Stimulated activated CD8-positive, alpha-beta memory T cell treated with anti-CD3 and anti-CD28 coated beads, Interleukin-15, amount 100 ng/mL, for 48 hours (primary cell): ENCODE data around the gene PTCH2.

Source experiments
- DNase-seq, 2 donors: peaks; one replicate each; pipeline ENCODE4 v3.0.0-alpha.2; 2020; ENCODE audit warnings: low read depth in 2 of 2

Gene PTCH2

GRCh38 chr1:44842862-44843655 lies at the start of gene PTCH2:
PTCH2 (minus strand) TSS chr1:44843253; CDS start chr1:44842932, 321 bp downstream.
- peak in 1 of 2 donors; percentile 25 for DNase-seq

GRCh38 chr1:44890007-44890406 lies 47.0 kb upstream of the PTCH2 start:
- DNase-seq, result no peak

- DNase-seq, result no peak
Observed at GRCh38 chr1:44885406-44885805, 42.4 kb upstream of the PTCH2 start.

GRCh38 chr1:44884746-44885145 lies 41.7 kb upstream of the PTCH2 start:
- DNase-seq, result no peak

- no peak for DNase-seq
Observed at GRCh38 chr1:44881011-44881632, 38.1 kb upstream of the PTCH2 start.

- DNase-seq, result no peak
Observed at GRCh38 chr1:44874155-44874554, 31.1 kb upstream of the PTCH2 start.

- no peak for DNase-seq
Observed at GRCh38 chr1:44870096-44870495, 27.0 kb upstream of the PTCH2 start.

GRCh38 chr1:44867801-44868200 lies 24.7 kb upstream of the PTCH2 start:
- no peak for DNase-seq

- no peak for DNase-seq
Observed at GRCh38 chr1:44862829-44863401, 19.9 kb upstream of the PTCH2 start.

GRCh38 chr1:44860891-44861425 lies 17.9 kb upstream of the PTCH2 start:
- DNase-seq, result no peak

GRCh38 chr1:44860331-44860730 lies 17.3 kb upstream of the PTCH2 start:
- DNase-seq, result no peak

GRCh38 chr1:44857446-44857845 lies 14.4 kb upstream of the PTCH2 start:
- no peak for DNase-seq

GRCh38 chr1:44855742-44856141 lies 12.7 kb upstream of the PTCH2 start:
- no peak for DNase-seq

GRCh38 chr1:44854970-44855369 lies 11.9 kb upstream of the PTCH2 start:
- DNase-seq, result no peak

GRCh38 chr1:44853201-44853600 lies 10.1 kb upstream of the PTCH2 start:
- DNase-seq, result no peak

GRCh38 chr1:44851308-44851707 lies 8.3 kb upstream of the PTCH2 start:
- no peak for DNase-seq

- DNase-seq, result no peak
Observed at GRCh38 chr1:44849575-44850132, 6.6 kb upstream of the PTCH2 start.

GRCh38 chr1:44848456-44849181 lies 5.6 kb upstream of the PTCH2 start:
- no peak for DNase-seq

GRCh38 chr1:44847845-44848244 lies 4.8 kb upstream of the PTCH2 start:
- no peak for DNase-seq

- no peak for DNase-seq
Observed at GRCh38 chr1:44846985-44847384, 3.9 kb upstream of the PTCH2 start.

- no peak for DNase-seq
Observed at GRCh38 chr1:44842486-44842861, 579 bp downstream of the PTCH2 start.

- no peak for DNase-seq
Observed at GRCh38 chr1:44839576-44839975, 3.5 kb downstream of the PTCH2 start.
